Keratinocyte (primary cell): Measurements from ENCODE around the gene OTUD4.

ENCODE experiments used
- EZH2 ChIP-seq: IDR thresholded peaks from one replicate; pipeline ENCODE4 v1.6.1; 2012; ENCODE audit warnings: inconsistent platforms, mild to moderate bottlenecking, low read length, moderate library complexity
- TF ChIP-seq, protein P1 (sequence below), 3 experiments: IDR thresholded peaks in 1 of 3; conservative IDR thresholded peaks in 1 of 3; optimal IDR thresholded peaks in 1 of 3; 2 replicates in 2 of 3; 3 replicates in 1 of 3; pipeline versions ENCODE3 to v1.5.1; 2011; ENCODE audit warnings: low read length in 3 of 3, mild to moderate bottlenecking in 3 of 3, moderate library complexity in 2 of 3, control low read depth in 1 of 3, inconsistent platforms in 1 of 3; ENCODE audit not compliant: insufficient read depth in 2 of 3; ENCODE audit errors: extremely low read depth in 1 of 3

DNA sequence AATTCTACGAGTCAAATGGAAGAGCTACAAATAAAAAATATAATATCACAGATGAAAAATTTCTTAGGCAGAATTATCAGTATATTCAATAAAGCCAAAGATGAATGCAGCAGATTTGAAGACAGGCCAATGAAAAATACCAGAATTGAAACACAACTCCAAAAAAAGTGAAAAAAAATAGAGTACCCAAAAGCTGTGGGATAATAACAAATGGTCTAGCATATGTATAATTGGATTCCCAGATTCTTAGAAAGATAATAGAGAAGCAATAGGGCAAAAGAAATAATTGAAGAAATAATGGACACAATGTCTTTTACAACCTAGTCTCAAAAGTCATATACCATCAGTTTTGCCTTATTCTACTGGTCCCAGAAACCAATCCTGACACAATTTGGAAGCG lies 86.8 kb downstream of the OTUD4 start:
- TF ChIP-seq EZH2, result no peak
- TF ChIP-seq, protein P1, sequence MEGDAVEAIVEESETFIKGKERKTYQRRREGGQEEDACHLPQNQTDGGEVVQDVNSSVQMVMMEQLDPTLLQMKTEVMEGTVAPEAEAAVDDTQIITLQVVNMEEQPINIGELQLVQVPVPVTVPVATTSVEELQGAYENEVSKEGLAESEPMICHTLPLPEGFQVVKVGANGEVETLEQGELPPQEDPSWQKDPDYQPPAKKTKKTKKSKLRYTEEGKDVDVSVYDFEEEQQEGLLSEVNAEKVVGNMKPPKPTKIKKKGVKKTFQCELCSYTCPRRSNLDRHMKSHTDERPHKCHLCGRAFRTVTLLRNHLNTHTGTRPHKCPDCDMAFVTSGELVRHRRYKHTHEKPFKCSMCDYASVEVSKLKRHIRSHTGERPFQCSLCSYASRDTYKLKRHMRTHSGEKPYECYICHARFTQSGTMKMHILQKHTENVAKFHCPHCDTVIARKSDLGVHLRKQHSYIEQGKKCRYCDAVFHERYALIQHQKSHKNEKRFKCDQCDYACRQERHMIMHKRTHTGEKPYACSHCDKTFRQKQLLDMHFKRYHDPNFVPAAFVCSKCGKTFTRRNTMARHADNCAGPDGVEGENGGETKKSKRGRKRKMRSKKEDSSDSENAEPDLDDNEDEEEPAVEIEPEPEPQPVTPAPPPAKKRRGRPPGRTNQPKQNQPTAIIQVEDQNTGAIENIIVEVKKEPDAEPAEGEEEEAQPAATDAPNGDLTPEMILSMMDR (optimal IDR thresholded peaks at IDR 0.05 in 1 of 3, IDR thresholded peaks at IDR 0.05 in 1 of 3, conservative IDR thresholded peaks at IDR 0.05 in 1 of 3; ENCODE audit: extremely low read depth in 1 of 3, insufficient read depth in 2 of 3, low read length in 3 of 3), result no peak
